Effector CD4-positive, alpha-beta T cell (primary cell): ENCODE measurements around the gene VAT1.

Experiments
- DNase-seq: peaks from one replicate; pipeline ENCODE4 v3.0.0-alpha.2; 2020

VAT1 gene

GRCh38 chr17:43027091-43028032 lies 5.2 kb upstream of the VAT1 start:
- DNase-seq: no peak

GRCh38 chr17:43026595-43026994 lies 4.4 kb upstream of the VAT1 start:
- DNase-seq: no peak

GRCh38 chr17:43025766-43026537 lies 3.8 kb upstream of the VAT1 start:
- no peak for DNase-seq

GRCh38 chr17:43025290-43025657 lies 3.1 kb upstream of the VAT1 start:
- no peak for DNase-seq

- peak; percentile 74 for DNase-seq
Measured at GRCh38 chr17:43024407-43025289, 2.5 kb upstream of the VAT1 start, which contains the start of gene RND2. TSS of gene RND2 (plus strand) at chr17:43025231. CDS start at chr17:43025348, 117 bp downstream.

GRCh38 chr17:43020789-43021740 lies 1.1 kb downstream of the VAT1 start:
- DNase-seq: peak; percentile 24

- DNase-seq: no peak
Measured at GRCh38 chr17:43020030-43020621, 2.1 kb downstream of the VAT1 start.

GRCh38 chr17:43019418-43019817 lies 2.8 kb downstream of the VAT1 start:
- DNase-seq: no peak

- DNase-seq: no peak
Measured at GRCh38 chr17:43018932-43019331, 3.3 kb downstream of the VAT1 start.

GRCh38 chr17:43018008-43018853 lies 4.0 kb downstream of the VAT1 start:
- DNase-seq: peak; percentile 24

- no peak for DNase-seq
Measured at GRCh38 chr17:43016216-43016615, 6.0 kb downstream of the VAT1 start.

GRCh38 chr17:43015579-43015978 lies 6.6 kb downstream of the VAT1 start:
- no peak for DNase-seq

- no peak for DNase-seq
Measured at GRCh38 chr17:43014649-43015542, 7.3 kb downstream of the VAT1 start.

GRCh38 chr17:43014020-43014648 lies 8.1 kb downstream of the VAT1 start:
- DNase-seq: no peak

GRCh38 chr17:43013296-43013695 lies 8.9 kb downstream of the VAT1 start:
- DNase-seq: no peak

GRCh38 chr17:43011728-43012472 lies 10.3 kb downstream of the VAT1 start:
- DNase-seq: no peak

- no peak for DNase-seq
Measured at GRCh38 chr17:43010667-43011308, 11.4 kb downstream of the VAT1 start.
